Neural progenitor cell (in vitro differentiated cells): ENCODE data around the gene CPOX.
"Not testable (repeated sequence)": the region's sequence is repeated elsewhere in the genome, so short reads cannot be mapped to it uniquely, and the experiment has no call there.

Experiments
- CTCF ChIP-seq: fragments of 200-600 bp; sonication (generic); IDR thresholded peaks from 2 replicates; pipeline ENCODE4 v1.5.1; 2017; ENCODE audit warnings: antibody characterized with exemption, mild to moderate bottlenecking
- EZH2 ChIP-seq: fragments of 200-600 bp; sonication (generic); IDR thresholded peaks from 2 replicates; pipeline ENCODE4 v1.6.1; 2017; ENCODE audit warnings: antibody characterized with exemption, mild to moderate bottlenecking, moderate library complexity
- EZH2phosphoT487 ChIP-seq: fragments of 200-600 bp; sonication (generic); IDR thresholded peaks from 2 replicates; pipeline ENCODE4 v1.6.1; 2017; ENCODE audit warnings: antibody characterized with exemption

- TF ChIP-seq CTCF, EZH2, EZH2phosphoT487: not testable (repeated sequence)
Observed at GRCh38 chr3:98642769-98643168, 49.4 kb upstream of the CPOX start.
